Measurements from ENCODE around the gene LRRC57. TPM values are rescaled to one million over a fixed set of nuclear protein-coding genes. Genes with fewer than 3 reads are reported as not detected.

Gene LRRC57
- total RNA-seq, 3 donors from 2014 or later: 24.1 to 30.9 (median 26.6) TPM

- ATAC-seq: peak; percentile 90
- intact Hi-C loops (cut with DNase I, micrococcal nuclease): no loop called here
- no peaks in the 10 kb centered on the region for H3K9me3 ChIP-seq
- TF ChIP-seq, protein P1, sequence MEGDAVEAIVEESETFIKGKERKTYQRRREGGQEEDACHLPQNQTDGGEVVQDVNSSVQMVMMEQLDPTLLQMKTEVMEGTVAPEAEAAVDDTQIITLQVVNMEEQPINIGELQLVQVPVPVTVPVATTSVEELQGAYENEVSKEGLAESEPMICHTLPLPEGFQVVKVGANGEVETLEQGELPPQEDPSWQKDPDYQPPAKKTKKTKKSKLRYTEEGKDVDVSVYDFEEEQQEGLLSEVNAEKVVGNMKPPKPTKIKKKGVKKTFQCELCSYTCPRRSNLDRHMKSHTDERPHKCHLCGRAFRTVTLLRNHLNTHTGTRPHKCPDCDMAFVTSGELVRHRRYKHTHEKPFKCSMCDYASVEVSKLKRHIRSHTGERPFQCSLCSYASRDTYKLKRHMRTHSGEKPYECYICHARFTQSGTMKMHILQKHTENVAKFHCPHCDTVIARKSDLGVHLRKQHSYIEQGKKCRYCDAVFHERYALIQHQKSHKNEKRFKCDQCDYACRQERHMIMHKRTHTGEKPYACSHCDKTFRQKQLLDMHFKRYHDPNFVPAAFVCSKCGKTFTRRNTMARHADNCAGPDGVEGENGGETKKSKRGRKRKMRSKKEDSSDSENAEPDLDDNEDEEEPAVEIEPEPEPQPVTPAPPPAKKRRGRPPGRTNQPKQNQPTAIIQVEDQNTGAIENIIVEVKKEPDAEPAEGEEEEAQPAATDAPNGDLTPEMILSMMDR (IDR thresholded peaks at IDR 0.05): peak; percentile 42
- DNase-seq: peak in 1 of 3 donors; percentile 53
- H3K36me3 ChIP-seq (ENCODE audit: low read depth): no peaks in the 10 kb centered on the region
- H3K4me1 ChIP-seq (ENCODE audit: low read depth): peaks cover 11% of the 10 kb centered on the region
- H3K4me3 ChIP-seq: no peak overlapping the region
These were observed 42.8 kb upstream of the LRRC57 start for GRCh38 chr15:42591238-42591934.

DNA sequence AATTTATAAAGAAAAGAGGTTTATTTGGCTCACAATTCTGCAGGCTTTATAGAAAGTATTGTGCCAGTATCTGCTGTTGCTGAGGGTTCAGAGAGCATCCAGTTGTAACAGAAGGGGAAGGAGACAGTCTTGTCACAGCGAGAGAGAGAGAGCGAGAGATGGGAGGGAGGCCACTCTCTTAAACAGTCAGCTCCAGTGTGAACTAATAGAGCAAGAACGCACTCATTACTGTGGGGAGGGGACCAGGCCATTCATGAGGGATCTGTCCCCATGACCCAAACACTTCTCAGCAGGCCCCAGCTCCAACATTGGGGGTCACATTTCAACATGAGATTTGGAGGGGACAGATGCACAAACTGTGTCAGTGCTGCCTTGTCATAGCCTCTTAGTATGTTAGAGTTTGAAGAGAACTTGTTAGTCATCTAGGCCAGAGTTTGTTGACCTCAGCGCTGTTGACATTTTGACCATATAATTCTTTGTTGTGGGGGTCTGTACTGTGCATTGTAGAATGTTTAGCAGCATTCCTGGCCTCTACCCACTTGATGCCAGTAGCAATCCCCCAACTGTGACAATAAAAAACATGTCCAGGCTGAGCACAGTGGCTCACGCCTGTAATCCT lies 42.1 kb upstream of the LRRC57 start:
- Histone ChIP-seq H3K4me3 (no peak overlapping the region), H3K4me1 (ENCODE audit: low read depth) (peaks cover 11% of the 10 kb centered on the region), H3K36me3 (ENCODE audit: low read depth) (no peaks in the 10 kb centered on the region), H3K9me3 (no peaks in the 10 kb centered on the region)
- TF ChIP-seq, protein P1 (IDR thresholded peaks at IDR 0.05): no peak
- intact Hi-C loops (cut with DNase I, micrococcal nuclease): no loop called here
- ATAC-seq (no peak), DNase-seq (no peak)

DNA sequence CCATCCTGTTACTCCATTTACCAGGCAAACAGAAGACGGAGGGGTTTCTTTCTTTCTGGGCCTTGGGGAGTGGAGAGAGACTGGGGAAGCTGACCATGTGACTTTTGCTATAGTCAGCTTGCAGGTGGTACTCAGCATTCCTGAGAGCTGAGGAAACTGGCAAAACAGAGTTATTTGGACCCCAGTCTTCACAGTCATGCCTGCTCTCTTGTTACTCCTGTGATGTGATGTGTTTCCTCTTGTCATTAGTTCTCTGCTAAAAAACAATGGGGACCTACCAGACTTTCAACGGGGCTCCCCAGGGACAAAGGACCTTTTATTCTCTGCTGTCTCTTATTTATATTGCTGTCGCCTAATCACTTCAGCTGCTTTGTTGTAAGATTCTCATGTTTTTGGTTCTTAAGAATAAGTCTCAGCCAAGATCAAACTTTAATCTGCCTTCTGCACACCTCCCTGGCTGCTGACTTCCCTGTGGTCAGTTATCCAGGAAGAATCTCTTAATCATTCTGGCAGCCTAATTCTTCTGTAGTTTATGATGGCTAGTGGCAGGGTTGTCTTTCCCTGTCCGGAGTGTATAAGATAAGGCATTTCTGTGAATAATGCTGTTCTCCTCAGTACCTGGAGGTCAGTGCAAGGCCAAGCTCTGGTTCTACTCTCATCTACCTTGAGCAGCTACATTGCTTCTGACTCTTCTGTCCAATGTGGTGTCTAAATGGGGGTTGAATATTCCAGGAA lies 35.6 kb upstream of the LRRC57 start:
- Histone ChIP-seq H3K36me3 (ENCODE audit: low read depth) (no peaks in the 10 kb centered on the region), H3K4me1 (ENCODE audit: low read depth) (peaks cover 7% of the 10 kb centered on the region), H3K4me3 (no peak overlapping the region), H3K9me3 (no peaks in the 10 kb centered on the region)
- TF ChIP-seq, protein P1 (IDR thresholded peaks at IDR 0.05): no peak
- intact Hi-C loops (cut with DNase I, micrococcal nuclease): no loop called here
- DNase-seq (no peak), ATAC-seq (no peak)

DNA sequence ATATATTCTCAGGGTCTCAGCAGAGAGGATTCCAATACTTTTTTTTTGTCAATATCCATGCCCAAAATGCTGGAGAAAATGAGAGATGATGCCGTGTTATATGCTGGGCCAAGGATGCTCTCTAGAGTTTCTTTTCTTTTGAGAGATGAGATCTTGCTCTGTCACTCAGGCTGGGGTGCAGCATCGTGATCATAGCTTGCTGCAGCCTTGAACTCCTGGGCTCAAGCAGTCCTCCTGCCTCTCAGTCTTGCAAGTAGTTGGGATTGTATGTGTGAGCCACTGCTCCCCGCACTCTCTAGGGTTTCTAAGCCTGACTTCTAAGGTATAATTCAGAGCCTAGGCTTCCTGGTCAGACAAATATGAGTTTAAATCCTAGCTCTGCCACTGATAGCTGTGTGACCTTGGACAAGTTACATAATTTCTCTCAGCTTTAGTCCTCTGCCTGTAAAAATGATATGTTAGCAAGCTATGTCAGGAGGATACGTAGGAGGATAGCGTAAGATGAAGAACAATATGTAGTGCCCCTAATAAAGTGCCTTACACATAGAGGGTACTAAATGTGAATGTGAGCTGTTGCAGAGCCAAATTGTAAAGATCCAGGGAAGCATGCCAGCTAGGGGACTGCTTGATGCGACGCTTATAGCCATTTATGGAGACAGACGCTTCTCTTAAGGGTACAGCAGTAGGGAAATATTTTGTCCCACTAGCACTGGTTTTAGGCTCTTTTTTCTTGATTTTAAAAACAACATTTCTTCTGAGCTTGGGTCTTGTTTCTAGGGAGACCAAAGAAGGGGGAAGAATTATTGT lies 34.2 kb upstream of the LRRC57 start:
- Histone ChIP-seq H3K4me1 (ENCODE audit: low read depth) (peaks cover 7% of the 10 kb centered on the region), H3K9me3 (no peaks in the 10 kb centered on the region), H3K36me3 (ENCODE audit: low read depth) (no peaks in the 10 kb centered on the region), H3K4me3 (no peak overlapping the region)
- intact Hi-C loops (cut with DNase I, micrococcal nuclease): no loop called here
- DNase-seq (no peak), ATAC-seq (no peak)
- TF ChIP-seq, protein P1 (IDR thresholded peaks at IDR 0.05): no peak

GRCh38 chr15:42581272-42581730 lies 32.7 kb upstream of the LRRC57 start:
- H3K4me3 ChIP-seq: peak overlapping the region; percentile 2
- peak; percentile 99 for ATAC-seq
- TF ChIP-seq, protein P1 (IDR thresholded peaks at IDR 0.05): no peak
- intact Hi-C loops (cut with DNase I, micrococcal nuclease): no loop called here
- peaks cover 7% of the 10 kb centered on the region for H3K4me1 ChIP-seq (ENCODE audit: low read depth)
- DNase-seq: peak; percentile 85 to 92 (median 89)
- no peaks in the 10 kb centered on the region for H3K9me3 ChIP-seq
- H3K36me3 ChIP-seq (ENCODE audit: low read depth): no peaks in the 10 kb centered on the region

All from mucosa of descending colon (tissue), 3 donors.